LNCAP (cell line): ENCODE results near the gene HTR3B.

Experiments used
- CTCF ChIP-seq: fragments of 450-650 bp; IDR thresholded peaks from 2 replicates; pipeline ENCODE4 v1.5.1; 2017; ENCODE audit warnings: mild to moderate bottlenecking

Gene HTR3B

GRCh38 chr11:113876798-113877669 is 27.6 kb upstream of the HTR3B start:
- no peak for TF ChIP-seq CTCF

DNA sequence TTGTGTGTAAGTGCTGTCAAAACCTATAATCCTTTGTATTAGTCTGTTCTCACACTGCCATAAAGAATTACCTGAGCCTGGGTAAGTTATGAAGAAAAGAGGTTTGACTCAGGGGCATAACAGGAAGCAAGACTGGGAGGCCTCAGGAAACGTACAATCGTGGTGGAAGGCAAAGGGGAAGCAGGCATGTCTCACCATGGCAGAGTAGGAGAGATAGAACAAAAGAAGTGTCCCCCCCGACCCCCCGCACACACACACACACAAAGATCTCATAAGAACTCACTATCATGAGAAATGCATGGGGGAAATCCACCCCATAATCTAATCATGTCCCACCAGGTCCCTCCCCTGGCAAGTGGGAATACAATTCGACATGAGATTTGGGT is 26.9 kb upstream of the HTR3B start:
- TF ChIP-seq CTCF, result no peak

- TF ChIP-seq CTCF, result no peak
Observed at GRCh38 chr11:113880971-113881370, 23.6 kb upstream of the HTR3B start.

GRCh38 chr11:113881856-113882255 is 22.7 kb upstream of the HTR3B start:
- TF ChIP-seq CTCF, result no peak

DNA sequence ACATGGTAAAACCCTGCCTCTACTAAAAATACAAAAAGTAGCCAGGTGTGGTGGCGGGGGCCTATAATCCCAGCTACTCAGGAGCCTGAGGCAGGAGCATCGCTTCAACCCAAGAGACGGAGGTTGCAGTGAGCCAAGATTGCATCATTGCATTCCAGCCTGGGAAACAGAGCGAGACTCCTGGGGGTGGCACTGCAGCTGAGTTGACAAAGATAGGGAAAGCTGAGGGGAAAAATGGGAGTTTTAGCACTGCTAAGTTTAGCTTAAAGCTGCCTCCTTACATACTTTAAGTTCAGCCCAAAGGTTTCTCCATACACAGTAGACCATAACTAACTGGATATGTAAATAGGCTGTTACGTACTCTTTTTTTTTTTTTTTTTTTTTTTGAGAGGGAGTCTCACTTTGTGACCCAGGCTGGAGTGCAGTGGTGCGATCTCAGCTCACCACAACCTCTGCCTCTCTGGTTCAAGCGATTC is 20.2 kb upstream of the HTR3B start:
- TF ChIP-seq CTCF, result no peak

DNA sequence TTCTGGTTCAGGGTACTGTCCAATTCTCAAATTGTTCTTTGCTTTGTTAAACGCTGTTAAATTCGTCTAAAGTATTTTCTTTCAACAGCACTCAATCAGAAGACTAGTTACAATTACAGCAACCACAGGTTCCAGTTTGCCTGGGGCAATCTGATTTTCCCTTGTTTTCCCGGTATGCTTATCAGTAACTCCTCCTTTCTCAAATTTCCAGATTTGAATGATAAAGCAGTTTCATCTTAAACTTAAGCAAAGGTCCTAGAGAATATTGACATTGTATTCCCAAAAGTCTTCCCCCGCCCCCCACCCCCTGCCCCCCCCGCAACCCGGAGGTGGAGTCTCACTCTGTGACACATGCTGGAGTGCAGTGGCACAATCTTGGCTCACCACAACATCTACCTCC is 18.7 kb upstream of the HTR3B start:
- no peak for TF ChIP-seq CTCF

DNA sequence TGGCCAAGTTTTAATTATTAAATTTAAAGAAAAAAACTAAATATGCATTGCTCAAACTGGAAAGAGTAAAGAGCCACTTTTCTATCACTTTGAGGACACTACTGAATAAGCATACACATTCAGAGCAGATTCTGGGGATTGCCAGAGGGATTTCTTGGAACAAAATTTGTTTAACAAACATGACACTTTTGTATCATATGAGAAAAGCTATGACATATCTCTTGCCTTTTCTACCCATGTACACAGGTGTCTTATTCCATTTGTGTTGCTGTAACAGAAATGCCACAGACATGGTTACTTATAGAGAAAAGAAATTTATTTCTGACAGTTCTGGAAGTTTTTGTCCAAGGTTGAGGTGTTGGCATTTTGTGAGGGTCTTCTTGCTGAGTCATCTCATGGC is 15.7 kb upstream of the HTR3B start:
- no peak for TF ChIP-seq CTCF
